SU-DHL-6 (cell line): ENCODE measurements around the gene GNS.

Source experiments
- CTCF ChIP-seq: fragments of 200-600 bp; sonication (generic); IDR thresholded peaks from one replicate; pipeline ENCODE4 v1.5.1; 2017; ENCODE audit warnings: antibody characterized with exemption, mild to moderate bottlenecking, low read length, moderate library complexity; ENCODE audit not compliant: insufficient read depth, poor library complexity, severe bottlenecking
- EZH2phosphoT487 ChIP-seq: fragments of 200-600 bp; sonication (generic), shearing (Covaris generic); conservative IDR thresholded peaks from 2 replicates; pipeline ENCODE4 v1.6.1; 2018; ENCODE audit warnings: mild to moderate bottlenecking, antibody characterized with exemption, low read length, moderate library complexity, mixed read lengths

GRCh38 chr12:64681200-64682052 is 77.8 kb downstream of the GNS start:
- TF ChIP-seq CTCF (no peak), EZH2phosphoT487 (no peak)
